Smooth muscle cell (in vitro differentiated cells): ENCODE measurements around the gene TWIST1. TPM values are rescaled to one million over a fixed set of nuclear protein-coding genes. Genes with fewer than 3 reads are reported as not detected.

Experiments
- DNase-seq: peaks from one replicate; lab custom pipeline; 2025; ENCODE audit not compliant: unreplicated experiment; lab: John Stamatoyannopoulos, UW
- H2AFZ ChIP-seq: fragments of 200-600 bp; sonication (generic); 2 replicates; pipeline ENCODE4 v1.6.0; 2016; ENCODE audit warnings: antibody characterized with exemption, low read depth, mild to moderate bottlenecking
- H3F3A ChIP-seq: fragments of 200-600 bp; sonication (generic); 2 replicates; pipeline ENCODE4 v1.6.0; 2017; ENCODE audit warnings: antibody characterized with exemption, low read depth
- H3K27ac ChIP-seq: fragments of 200-600 bp; sonication (generic); 2 replicates; pipeline ENCODE4 v1.5.1; 2016; ENCODE audit warnings: low read depth, mild to moderate bottlenecking
- H3K27me3 ChIP-seq: fragments of 200-600 bp; sonication (generic); 2 replicates; pipeline ENCODE4 v1.6.1; 2016; ENCODE audit warnings: low read depth, mild to moderate bottlenecking
- H3K36me3 ChIP-seq: fragments of 200-600 bp; sonication (generic); 2 replicates; pipeline ENCODE4 v1.5.1; 2016; ENCODE audit warnings: low read depth
- H3K4me1 ChIP-seq: fragments of 200-600 bp; sonication (generic); 2 replicates; pipeline ENCODE4 v1.5.1; 2016; ENCODE audit warnings: low read depth
- H3K4me2 ChIP-seq: fragments of 200-600 bp; sonication (generic); 2 replicates; pipeline ENCODE4 v1.6.0; 2016; ENCODE audit warnings: mild to moderate bottlenecking
- H3K4me3 ChIP-seq: fragments of 200-600 bp; sonication (generic); 2 replicates; pipeline ENCODE4 v1.5.1; 2016; ENCODE audit warnings: mild to moderate bottlenecking
- H3K79me2 ChIP-seq: fragments of 200-600 bp; sonication (generic); 2 replicates; pipeline ENCODE4 v1.6.0; 2016; ENCODE audit warnings: low read depth, mild to moderate bottlenecking
- H3K9ac ChIP-seq: fragments of 200-600 bp; sonication (generic); 2 replicates; pipeline ENCODE4 v1.6.0; 2016; ENCODE audit warnings: low read depth
- H3K9me3 ChIP-seq: fragments of 200-600 bp; sonication (generic); replicated peaks from 2 replicates; pipeline ENCODE4 v1.5.1; 2016; ENCODE audit warnings: low read depth
- H4K20me1 ChIP-seq: fragments of 200-600 bp; sonication (generic); 2 replicates; pipeline ENCODE4 v1.6.0; 2016; ENCODE audit warnings: low read depth
- CTCF ChIP-seq: fragments of 200-600 bp; sonication (generic); IDR thresholded peaks from 2 replicates; pipeline ENCODE4 v1.5.1; 2017; ENCODE audit warnings: borderline replicate concordance, mild to moderate bottlenecking, antibody characterized with exemption; ENCODE audit not compliant: insufficient read depth, poor library complexity, severe bottlenecking
- WGBS: methylation state at CpG from one replicate; pipeline ENCODE4 v1.1.7; 2016; ENCODE audit warnings: low lambda C conversion rate; 5-methylcytosine and 5-hydroxymethylcytosine counted together
- polyA plus RNA-seq: library from polyadenylated mRNA; unstranded; fragments of >200 nt; fragmentation: Nextera tagmentation; extraction: Ambion mirVana; gene quantifications from 2 replicates; pipeline ENCODE4 v1.2.1, GENCODE V29; 2016
- total RNA-seq: library from RNA; depleted of rRNA; stranded (reverse); fragments of >200 nt; gene quantifications from 2 replicates; pipeline ENCODE4 v1.2.3, GENCODE V29; 2014

The TWIST1 gene
- total and polyA plus RNA-seq, 2 experiments from 2014 or later: 51.3 to 58.0 TPM

- 67% methylated on average over 1 of the region's 1 CpG for WGBS
- DNase-seq: no peak
- H3K27me3 ChIP-seq: no peaks in the 10 kb centered on the region
Measured at GRCh38 chr7:19128856-19129255, 11.4 kb upstream of the TWIST1 start.

GRCh38 chr7:19121977-19122588, 4.6 kb upstream of the TWIST1 start:
- Histone ChIP-seq H3K36me3 (no peaks in the 10 kb centered on the region), H3F3A (peaks cover 9% of the 10 kb centered on the region), H3K27me3 (no peaks in the 10 kb centered on the region), H4K20me1 (no peaks in the 10 kb centered on the region), H3K9ac (no peak overlapping the region), H3K4me2 (peak overlapping the region; percentile 90), H3K79me2 (peaks cover 24% of the 10 kb centered on the region), H3K4me3 (no peak overlapping the region), H3K4me1 (peaks cover 8% of the 10 kb centered on the region), H2AFZ (no peak overlapping the region), H3K9me3 (no peaks in the 10 kb centered on the region), H3K27ac (no peak overlapping the region)
- WGBS: 45% methylated on average over 2 of the region's 2 CpGs
- peak; percentile 78 for TF ChIP-seq CTCF
- no peak for DNase-seq

More at GRCh38 chr7:19128856-19129255, 11.4 kb upstream of the TWIST1 start:
- no peak for TF ChIP-seq CTCF
- H3K4me3 ChIP-seq: no peak overlapping the region
- no peaks in the 10 kb centered on the region for H3F3A ChIP-seq
- no peak overlapping the region for H3K9ac ChIP-seq
- no peaks in the 10 kb centered on the region for H4K20me1 ChIP-seq
- H3K4me2 ChIP-seq: no peak overlapping the region
- no peak overlapping the region for H2AFZ ChIP-seq
- H3K27ac ChIP-seq: no peak overlapping the region
- H3K4me1 ChIP-seq: no peaks in the 10 kb centered on the region
- H3K36me3 ChIP-seq: no peaks in the 10 kb centered on the region
- H3K9me3 ChIP-seq: no peaks in the 10 kb centered on the region
- H3K79me2 ChIP-seq: no peaks in the 10 kb centered on the region

- no peaks in the 10 kb centered on the region for H3K27me3 ChIP-seq
Measured at GRCh38 chr7:19119870-19120486, 2.5 kb upstream of the TWIST1 start.

More at GRCh38 chr7:19119870-19120486, 2.5 kb upstream of the TWIST1 start:
- peak overlapping the region; percentile 90 for H3K9ac ChIP-seq
- H3K9me3 ChIP-seq: no peaks in the 10 kb centered on the region
- no peaks in the 10 kb centered on the region for H3K36me3 ChIP-seq
- peak overlapping the region; percentile 90 for H3K4me2 ChIP-seq
- peak overlapping the region; percentile 1 for H2AFZ ChIP-seq
- H3F3A ChIP-seq: peaks cover 9% of the 10 kb centered on the region
- peaks cover 42% of the 10 kb centered on the region for H3K79me2 ChIP-seq
- peak overlapping the region; percentile 96 for H3K27ac ChIP-seq
- no peak for TF ChIP-seq CTCF
- H3K4me1 ChIP-seq: peaks cover 8% of the 10 kb centered on the region
- DNase-seq: no peak
- H3K4me3 ChIP-seq: peak overlapping the region; percentile 66
- WGBS: 20% methylated on average over 10 of the region's 10 CpGs
- H4K20me1 ChIP-seq: peaks cover 18% of the 10 kb centered on the region
